ENCODE measurements around the gene GPR18.

Gene GPR18

DNA sequence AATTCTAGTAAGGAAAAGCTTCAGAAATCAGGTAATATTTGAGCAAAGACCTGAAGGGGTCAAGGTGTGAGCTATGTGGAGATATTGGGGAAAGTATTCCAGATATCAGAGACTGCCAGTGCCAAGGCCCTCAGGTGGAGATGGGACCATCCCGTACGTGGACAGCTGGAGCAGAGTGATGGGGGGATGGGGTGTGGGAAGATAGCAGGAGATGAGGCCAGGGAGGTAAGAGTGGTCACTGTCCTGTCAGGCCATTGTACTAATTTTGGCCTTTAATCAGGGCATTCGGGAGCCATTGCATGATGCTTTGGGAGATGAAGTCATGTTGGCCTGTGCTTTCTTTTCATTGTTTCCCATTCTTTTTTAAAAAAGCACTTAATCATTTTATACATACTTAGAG lies 13.1 kb upstream of the GPR18 start:
- H3K27ac ChIP-seq = no peak overlapping the region
- H3K27me3 ChIP-seq (replicated peaks) = no peaks in the 10 kb centered on the region
- no peaks in the 10 kb centered on the region for H3K36me3 ChIP-seq (replicated peaks)
- TF ChIP-seq, protein P1, sequence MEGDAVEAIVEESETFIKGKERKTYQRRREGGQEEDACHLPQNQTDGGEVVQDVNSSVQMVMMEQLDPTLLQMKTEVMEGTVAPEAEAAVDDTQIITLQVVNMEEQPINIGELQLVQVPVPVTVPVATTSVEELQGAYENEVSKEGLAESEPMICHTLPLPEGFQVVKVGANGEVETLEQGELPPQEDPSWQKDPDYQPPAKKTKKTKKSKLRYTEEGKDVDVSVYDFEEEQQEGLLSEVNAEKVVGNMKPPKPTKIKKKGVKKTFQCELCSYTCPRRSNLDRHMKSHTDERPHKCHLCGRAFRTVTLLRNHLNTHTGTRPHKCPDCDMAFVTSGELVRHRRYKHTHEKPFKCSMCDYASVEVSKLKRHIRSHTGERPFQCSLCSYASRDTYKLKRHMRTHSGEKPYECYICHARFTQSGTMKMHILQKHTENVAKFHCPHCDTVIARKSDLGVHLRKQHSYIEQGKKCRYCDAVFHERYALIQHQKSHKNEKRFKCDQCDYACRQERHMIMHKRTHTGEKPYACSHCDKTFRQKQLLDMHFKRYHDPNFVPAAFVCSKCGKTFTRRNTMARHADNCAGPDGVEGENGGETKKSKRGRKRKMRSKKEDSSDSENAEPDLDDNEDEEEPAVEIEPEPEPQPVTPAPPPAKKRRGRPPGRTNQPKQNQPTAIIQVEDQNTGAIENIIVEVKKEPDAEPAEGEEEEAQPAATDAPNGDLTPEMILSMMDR (IDR thresholded peaks at IDR 0.05; ENCODE audit: low read depth, low read length, missing control alignments) = no peak
- in situ Hi-C loops (cut with HindIII; ENCODE audit: low pct_ligation_motif_present, low sequenced_read_pairs) = no loop called here
- no peak overlapping the region for H3K4me3 ChIP-seq (ENCODE audit: low read depth, low read length)
- DNase-seq = no peak

DNA sequence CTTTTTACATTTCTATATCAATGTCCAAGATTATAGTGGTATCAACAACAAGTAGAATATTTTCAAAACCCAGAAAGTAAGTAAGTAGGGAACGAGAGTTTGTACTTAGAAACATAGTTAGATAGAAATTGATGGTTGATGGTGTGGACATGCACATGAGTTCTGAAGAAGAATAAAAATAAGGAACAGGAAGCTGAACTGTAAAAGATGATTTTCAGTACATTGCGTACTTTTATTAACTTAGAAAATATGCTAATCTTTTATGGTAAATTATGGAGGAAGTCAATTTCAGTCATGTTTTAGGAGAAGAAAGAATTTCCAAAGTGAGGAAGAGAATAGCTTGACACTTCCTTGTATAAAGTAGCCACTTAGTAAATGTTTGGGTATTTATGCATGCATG lies 12.3 kb upstream of the GPR18 start:
- TF ChIP-seq, protein P1 (IDR thresholded peaks at IDR 0.05; ENCODE audit: low read depth, low read length, missing control alignments) = no peak
- H3K27ac ChIP-seq = no peak overlapping the region

DNA sequence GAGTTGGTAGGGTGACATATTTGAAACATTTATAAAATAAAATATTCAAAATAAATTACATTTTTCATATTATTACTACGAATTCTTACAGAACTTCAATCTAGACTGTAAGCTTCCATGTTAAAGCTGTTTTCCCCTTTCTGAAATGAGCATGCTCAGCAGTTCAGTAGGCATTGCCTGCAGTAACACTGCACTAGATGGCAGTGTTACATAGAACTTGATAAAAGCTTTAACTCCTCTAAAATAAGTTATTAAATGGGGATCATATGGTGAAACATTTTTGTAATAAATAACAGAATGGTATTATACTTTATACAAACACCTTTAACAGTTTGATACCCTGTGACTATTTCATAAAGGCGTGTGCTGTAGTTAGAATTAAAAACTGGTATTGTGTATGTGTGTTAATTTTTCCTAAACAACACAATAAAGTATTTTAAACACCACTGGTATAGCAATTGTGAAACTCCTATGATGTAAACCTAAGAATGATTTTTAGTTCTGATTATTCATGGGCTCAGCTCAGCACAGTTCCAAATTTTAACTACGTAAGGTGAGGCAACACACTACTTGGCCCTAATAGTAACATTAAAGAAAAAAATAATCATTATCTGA lies 11.6 kb upstream of the GPR18 start:
- DNase-seq = peak; percentile 47
- no peaks in the 10 kb centered on the region for H3K36me3 ChIP-seq (replicated peaks)
- in situ Hi-C loops (cut with HindIII; ENCODE audit: low pct_ligation_motif_present, low sequenced_read_pairs) = no loop called here
- H3K27me3 ChIP-seq (replicated peaks) = no peaks in the 10 kb centered on the region
- TF ChIP-seq, protein P1 (IDR thresholded peaks at IDR 0.05; ENCODE audit: low read depth, low read length, missing control alignments) = peak; percentile 75
- H3K4me3 ChIP-seq (ENCODE audit: low read depth, low read length) = no peak overlapping the region
- no peak overlapping the region for H3K27ac ChIP-seq

More for the DNA sequence above, 12.3 kb upstream of the GPR18 start:
- in situ Hi-C loops (cut with HindIII; ENCODE audit: low pct_ligation_motif_present, low sequenced_read_pairs) = no loop called here
- no peaks in the 10 kb centered on the region for H3K27me3 ChIP-seq (replicated peaks)
- H3K4me3 ChIP-seq (ENCODE audit: low read depth, low read length) = no peak overlapping the region
- DNase-seq = no peak
- H3K36me3 ChIP-seq (replicated peaks) = no peaks in the 10 kb centered on the region

DNA sequence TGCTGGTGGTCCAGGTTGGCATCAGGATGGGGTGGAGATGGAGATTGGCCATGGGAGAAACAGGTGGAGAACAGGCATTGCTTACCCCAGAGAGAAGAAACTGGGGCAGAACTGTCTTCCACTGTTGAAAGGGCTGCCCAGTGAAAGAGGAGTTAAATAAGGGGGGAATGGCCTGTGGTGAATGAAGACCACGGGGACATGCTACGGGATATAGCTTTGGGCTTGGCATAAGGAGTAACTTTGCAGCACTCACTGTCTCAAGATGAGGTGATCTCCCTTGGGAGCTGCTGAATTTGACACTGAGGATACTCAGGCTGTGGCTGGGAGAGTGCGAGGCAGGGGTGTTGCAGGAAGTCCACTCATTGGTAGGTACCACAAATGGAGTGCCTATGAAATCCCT lies 10.6 kb upstream of the GPR18 start:
- Histone ChIP-seq H3K36me3 (replicated peaks) (no peaks in the 10 kb centered on the region), H3K4me3 (ENCODE audit: low read depth, low read length) (no peak overlapping the region), H3K27ac (no peak overlapping the region), H3K27me3 (replicated peaks) (no peaks in the 10 kb centered on the region)
- in situ Hi-C loops (cut with HindIII; ENCODE audit: low pct_ligation_motif_present, low sequenced_read_pairs) = no loop called here
- no peak for DNase-seq
- TF ChIP-seq, protein P1 (IDR thresholded peaks at IDR 0.05; ENCODE audit: low read depth, low read length, missing control alignments) = no peak

DNA sequence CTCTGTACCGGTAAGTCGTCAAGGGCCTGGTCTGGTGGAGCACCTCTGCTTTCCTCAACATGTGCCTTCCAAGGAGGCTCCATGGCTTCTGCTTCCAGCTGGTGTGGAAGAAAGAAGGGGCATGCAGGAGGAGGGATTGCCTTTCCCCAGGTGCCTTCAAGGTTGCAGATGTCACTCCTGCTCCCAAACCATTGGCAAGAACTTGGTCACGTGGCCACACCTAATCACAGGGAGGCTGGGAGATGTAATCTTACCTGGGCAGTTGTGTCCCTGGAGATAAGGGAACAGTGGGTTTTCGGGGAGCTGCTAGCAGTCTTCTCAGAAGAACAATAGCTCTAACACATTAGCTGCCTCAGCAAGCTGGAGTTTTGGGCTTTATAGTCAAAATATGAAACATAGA lies 9.7 kb upstream of the GPR18 start:
- Histone ChIP-seq H3K27ac (no peak overlapping the region), H3K27me3 (replicated peaks) (no peaks in the 10 kb centered on the region), H3K36me3 (replicated peaks) (no peaks in the 10 kb centered on the region), H3K4me3 (ENCODE audit: low read depth, low read length) (no peak overlapping the region)
- in situ Hi-C loops (cut with HindIII; ENCODE audit: low pct_ligation_motif_present, low sequenced_read_pairs) = no loop called here
- DNase-seq = no peak
- TF ChIP-seq, protein P1 (IDR thresholded peaks at IDR 0.05; ENCODE audit: low read depth, low read length, missing control alignments) = no peak

GRCh38 chr13:99266827-99267226 lies 8.6 kb upstream of the GPR18 start:
- Histone ChIP-seq H3K27ac (no peak overlapping the region), H3K27me3 (replicated peaks) (no peaks in the 10 kb centered on the region), H3K4me3 (ENCODE audit: low read depth, low read length) (no peak overlapping the region), H3K36me3 (replicated peaks) (no peaks in the 10 kb centered on the region)
- in situ Hi-C loops (cut with HindIII; ENCODE audit: low pct_ligation_motif_present, low sequenced_read_pairs) = no loop called here
- TF ChIP-seq, protein P1 (IDR thresholded peaks at IDR 0.05; ENCODE audit: low read depth, low read length, missing control alignments) = no peak
- no peak for DNase-seq

All from brain microvascular endothelial cell (primary cell).